ENCODE results near the gene CSNK1A1.

- TF ChIP-seq CTCF (conservative IDR thresholded peaks at IDR 0.05; ENCODE audit: low read length), result no peak
- TF ChIP-seq EZH2phosphoT487 (IDR thresholded peaks at IDR 0.05; ENCODE audit: borderline replicate concordance, low read depth, low read length), result no peak
Observed at GRCh38 chr5:149588936-149589335, 37.7 kb upstream of the CSNK1A1 start.
